Activated T-cell treated with anti-CD3 and anti-CD28 coated beads, Interleukin-2, amount 50 U/mL, for 1 hour (primary cell): ENCODE data around the gene CLSTN2.

Experiments used
- DNase-seq: peaks from one replicate; pipeline ENCODE4 v3.0.0-alpha.2; 2020

Gene CLSTN2

GRCh38 chr3:140199008-140199407 lies 264.0 kb downstream of the CLSTN2 start:
- no peak for DNase-seq

GRCh38 chr3:140199743-140200142 lies 264.8 kb downstream of the CLSTN2 start:
- no peak for DNase-seq

GRCh38 chr3:140203510-140203909 lies 268.5 kb downstream of the CLSTN2 start:
- DNase-seq, result no peak

GRCh38 chr3:140204271-140204984 lies 269.4 kb downstream of the CLSTN2 start:
- DNase-seq, result no peak

GRCh38 chr3:140205598-140205997 lies 270.6 kb downstream of the CLSTN2 start:
- no peak for DNase-seq

GRCh38 chr3:140206196-140207040 lies 271.4 kb downstream of the CLSTN2 start:
- no peak for DNase-seq

GRCh38 chr3:140207541-140207940 lies 272.6 kb downstream of the CLSTN2 start:
- DNase-seq, result no peak

GRCh38 chr3:140216249-140216648 lies 281.3 kb downstream of the CLSTN2 start:
- no peak for DNase-seq

- DNase-seq, result no peak
These were observed 284.3 kb downstream of the CLSTN2 start for GRCh38 chr3:140219291-140219690.

GRCh38 chr3:140219923-140220452 lies 285.0 kb downstream of the CLSTN2 start:
- DNase-seq, result no peak

- DNase-seq, result no peak
These were observed 288.2 kb downstream of the CLSTN2 start for GRCh38 chr3:140223197-140223596.

- DNase-seq, result no peak
These were observed 288.6 kb downstream of the CLSTN2 start for GRCh38 chr3:140223631-140224030.

- no peak for DNase-seq
These were observed 289.3 kb downstream of the CLSTN2 start for GRCh38 chr3:140224307-140224706.

GRCh38 chr3:140225996-140226395 lies 291.0 kb downstream of the CLSTN2 start:
- no peak for DNase-seq

- no peak for DNase-seq
These were observed 298.7 kb downstream of the CLSTN2 start for GRCh38 chr3:140233702-140234101.

- no peak for DNase-seq
These were observed 299.3 kb downstream of the CLSTN2 start for GRCh38 chr3:140234256-140234655.

- no peak for DNase-seq
These were observed 302.0 kb downstream of the CLSTN2 start for GRCh38 chr3:140236836-140237501.

GRCh38 chr3:140238646-140239314 lies 303.8 kb downstream of the CLSTN2 start:
- no peak for DNase-seq

GRCh38 chr3:140242818-140243276 lies 307.9 kb downstream of the CLSTN2 start:
- DNase-seq, result no peak

- no peak for DNase-seq
These were observed 308.6 kb downstream of the CLSTN2 start for GRCh38 chr3:140243575-140243974.

GRCh38 chr3:140244893-140245292 lies 309.9 kb downstream of the CLSTN2 start:
- DNase-seq, result no peak

- no peak for DNase-seq
These were observed 311.6 kb downstream of the CLSTN2 start for GRCh38 chr3:140246578-140246977.

GRCh38 chr3:140247775-140248174 lies 312.8 kb downstream of the CLSTN2 start:
- DNase-seq, result no peak
